DMS114 treated with DMSO at 0.1 percent for 48 hours (cell line): ENCODE measurements around the gene MIER3.

Experiments used
- DNase-seq: peaks from one replicate; lab custom pipeline; 2025; ENCODE audit not compliant: unreplicated experiment; lab: John Stamatoyannopoulos, UW

Gene MIER3

GRCh38 chr5:56900395-56900794 lies 51.5 kb downstream of the MIER3 start:
- DNase-seq = no peak

- DNase-seq = no peak
Observed at GRCh38 chr5:56898213-56898612, 53.7 kb downstream of the MIER3 start.

GRCh38 chr5:56896763-56897162 lies 55.2 kb downstream of the MIER3 start:
- DNase-seq = no peak

GRCh38 chr5:56893251-56893951 lies 58.5 kb downstream of the MIER3 start:
- no peak for DNase-seq

GRCh38 chr5:56881571-56881970 lies 70.4 kb downstream of the MIER3 start:
- DNase-seq = no peak

- no peak for DNase-seq
Observed at GRCh38 chr5:56876327-56876726, 75.6 kb downstream of the MIER3 start.

GRCh38 chr5:56873056-56873455 lies 78.9 kb downstream of the MIER3 start:
- DNase-seq = no peak

- DNase-seq = no peak
Observed at GRCh38 chr5:56871777-56872176, 80.1 kb downstream of the MIER3 start.
